Stimulated activated naive CD8-positive, alpha-beta T cell treated with anti-CD3 and anti-CD28 coated beads, Interleukin-15, Interleukin-2, amounts not matched to agents 100 ng/mL and 50 ng/mL, for 24 hours (primary cell): ENCODE data around the gene CHID1.

Experiments used
- H3K27ac Mint-ChIP-seq: one replicate; pipeline ENCODE4 v1.8.0; 2021; ENCODE audit warnings: mild to moderate bottlenecking, mixed read lengths
- H3K27me3 Mint-ChIP-seq: one replicate; pipeline ENCODE4 v1.8.0; 2021; ENCODE audit warnings: mixed read lengths
- H3K36me3 Mint-ChIP-seq: one replicate; pipeline ENCODE4 v1.8.0; 2021; ENCODE audit warnings: low read depth, mixed read lengths
- H3K4me1 Mint-ChIP-seq: one replicate; pipeline ENCODE4 v1.8.0; 2021; ENCODE audit warnings: low read depth, mixed read lengths
- H3K4me3 Mint-ChIP-seq: one replicate; pipeline ENCODE4 v1.8.0; 2021; ENCODE audit warnings: mild to moderate bottlenecking, mixed read lengths
- H3K9me3 Mint-ChIP-seq: one replicate; pipeline ENCODE4 v1.8.0; 2021; ENCODE audit warnings: mixed read lengths

CHID1 gene

DNA sequence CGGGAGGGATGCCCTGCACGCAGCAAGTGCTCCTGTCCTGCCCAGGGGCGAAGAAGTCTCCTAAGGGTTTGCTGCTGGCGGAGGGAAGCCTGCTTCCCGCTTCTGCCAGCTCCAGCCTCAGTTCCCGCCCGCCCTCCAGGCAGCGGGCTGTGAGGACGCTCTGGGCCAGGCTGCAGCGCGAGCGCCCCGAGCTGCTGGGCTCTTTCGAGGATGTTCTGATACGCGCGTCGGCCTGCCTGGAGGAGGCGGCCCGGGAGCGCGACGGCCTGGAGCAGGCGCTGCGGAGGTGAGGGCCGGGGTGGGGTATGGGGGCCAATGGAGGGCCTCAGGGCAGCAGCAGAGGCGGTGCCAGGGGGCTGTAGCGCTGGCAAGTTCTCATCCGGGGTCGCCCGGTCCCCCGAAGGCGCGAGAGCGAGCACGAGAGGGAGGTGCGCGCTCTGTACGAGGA lies 80.7 kb downstream of the CHID1 start:
- H3K4me1 Mint-ChIP-seq, result peaks cover 45% of the 10 kb centered on the region

DNA sequence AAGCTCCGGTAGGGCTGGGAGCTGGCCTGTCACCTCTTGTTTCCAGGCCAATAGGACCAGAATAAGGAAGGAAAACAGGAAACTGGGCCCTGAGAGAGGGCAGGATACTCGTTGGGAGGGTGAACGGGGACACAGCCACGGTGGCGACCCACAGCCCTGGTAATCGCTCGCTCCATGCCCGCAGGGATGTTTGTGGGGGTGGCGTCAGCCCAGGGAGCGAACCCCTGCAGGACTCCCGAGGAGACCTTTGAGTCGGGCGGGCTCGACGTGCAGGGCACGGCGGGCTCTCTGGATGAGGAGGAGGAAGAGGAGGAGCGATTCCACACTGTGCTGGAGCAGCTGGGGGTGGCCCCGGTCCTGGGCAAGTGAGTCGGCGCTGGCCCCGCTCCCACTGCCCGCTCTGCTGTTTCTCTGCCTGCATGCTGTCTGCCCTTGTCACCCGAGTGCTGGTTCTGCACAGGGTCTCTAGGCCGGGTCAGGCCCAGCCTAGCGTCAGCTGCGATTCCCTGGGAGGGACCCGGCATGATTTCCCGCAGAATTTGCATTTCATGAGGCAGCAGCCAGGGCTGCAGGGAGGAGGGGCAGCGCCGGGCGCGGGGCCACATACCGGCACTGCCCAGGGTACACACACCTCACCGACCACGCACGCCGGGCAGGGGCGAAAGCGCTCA lies 81.3 kb downstream of the CHID1 start:
- Mint-ChIP-seq H3K4me1 (peaks cover 39% of the 10 kb centered on the region), H3K9me3 (no peaks in the 10 kb centered on the region), H3K27me3 (peaks cover 31% of the 10 kb centered on the region), H3K36me3 (peaks cover 6% of the 10 kb centered on the region), H3K4me3 (peak overlapping the region; percentile 43), H3K27ac (no peak overlapping the region)

More for the DNA sequence above, 80.7 kb downstream of the CHID1 start:
- peaks cover 31% of the 10 kb centered on the region for H3K27me3 Mint-ChIP-seq
- H3K9me3 Mint-ChIP-seq, result no peaks in the 10 kb centered on the region
- H3K27ac Mint-ChIP-seq, result no peak overlapping the region
- H3K4me3 Mint-ChIP-seq, result peak overlapping the region; percentile 17
- H3K36me3 Mint-ChIP-seq, result peaks cover 4% of the 10 kb centered on the region

DNA sequence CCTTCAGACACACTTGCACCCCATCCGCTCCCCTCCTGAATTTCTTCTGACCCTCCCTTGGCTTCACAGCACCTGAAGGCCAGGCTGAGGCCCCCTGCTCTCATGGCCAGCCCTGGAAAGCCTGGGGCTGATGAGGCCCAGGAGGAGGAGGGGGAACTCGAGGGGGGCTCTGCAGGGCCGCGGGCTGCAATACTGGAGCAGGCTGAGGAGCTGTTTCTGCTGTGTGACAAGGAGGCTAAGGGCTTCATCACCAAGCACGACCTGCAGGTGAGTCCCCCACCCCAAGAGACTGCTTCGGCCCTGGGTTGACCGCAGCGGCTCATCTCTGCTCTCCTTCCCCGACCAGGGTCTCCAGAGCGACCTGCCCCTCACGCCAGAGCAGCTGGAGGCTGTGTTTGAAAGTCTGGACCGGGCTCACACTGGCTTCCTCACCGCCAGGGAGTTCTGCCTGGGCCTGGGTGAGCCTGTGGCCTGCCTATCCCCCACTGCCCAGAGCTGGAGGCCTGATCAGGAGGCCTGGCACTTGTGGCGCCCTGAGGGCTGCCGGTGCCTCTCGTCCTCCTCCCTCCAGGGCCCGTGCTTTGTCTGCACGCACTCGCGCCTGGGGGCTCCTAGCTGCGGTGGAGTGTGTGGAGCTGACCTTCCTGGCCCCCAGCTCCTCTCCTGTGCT lies 82.0 kb downstream of the CHID1 start:
- Mint-ChIP-seq H3K27ac (no peak overlapping the region), H3K4me1 (peaks cover 32% of the 10 kb centered on the region), H3K4me3 (peak overlapping the region; percentile 43), H3K36me3 (peaks cover 6% of the 10 kb centered on the region), H3K27me3 (peaks cover 31% of the 10 kb centered on the region), H3K9me3 (no peaks in the 10 kb centered on the region)

DNA sequence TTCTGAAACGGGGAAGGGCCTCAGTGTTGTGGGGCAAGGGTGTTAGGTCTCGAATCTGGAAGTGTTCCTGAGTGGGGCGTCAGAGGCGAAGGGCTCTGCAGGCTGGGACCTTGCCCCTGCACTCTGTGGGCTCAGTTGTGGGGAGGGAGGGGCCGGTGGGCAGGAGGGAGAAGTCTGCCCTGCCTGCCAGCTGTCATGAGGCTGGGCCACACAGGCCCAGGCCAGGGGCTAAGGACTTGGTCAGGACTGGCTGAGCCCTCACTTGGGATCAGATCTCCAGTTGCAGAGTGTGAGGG lies 82.8 kb downstream of the CHID1 start, which contains the start of gene CRACR2B:
Gene CRACR2B, plus strand, starts transcription at position 23 of the 296 bp plus-strand sequence. CDS start 689 bp downstream, outside the sequence.
- Mint-ChIP-seq H3K4me3 (peak within 1 kb of the TSS; percentile 64), H3K27ac (peak within 1 kb of the TSS; percentile 11), H3K36me3 (peaks cover 6% of the 10 kb centered on the region), H3K27me3 (peaks cover 31% of the 10 kb centered on the region), H3K9me3 (no peaks in the 10 kb centered on the region), H3K4me1 (peaks cover 30% of the 10 kb centered on the region)

DNA sequence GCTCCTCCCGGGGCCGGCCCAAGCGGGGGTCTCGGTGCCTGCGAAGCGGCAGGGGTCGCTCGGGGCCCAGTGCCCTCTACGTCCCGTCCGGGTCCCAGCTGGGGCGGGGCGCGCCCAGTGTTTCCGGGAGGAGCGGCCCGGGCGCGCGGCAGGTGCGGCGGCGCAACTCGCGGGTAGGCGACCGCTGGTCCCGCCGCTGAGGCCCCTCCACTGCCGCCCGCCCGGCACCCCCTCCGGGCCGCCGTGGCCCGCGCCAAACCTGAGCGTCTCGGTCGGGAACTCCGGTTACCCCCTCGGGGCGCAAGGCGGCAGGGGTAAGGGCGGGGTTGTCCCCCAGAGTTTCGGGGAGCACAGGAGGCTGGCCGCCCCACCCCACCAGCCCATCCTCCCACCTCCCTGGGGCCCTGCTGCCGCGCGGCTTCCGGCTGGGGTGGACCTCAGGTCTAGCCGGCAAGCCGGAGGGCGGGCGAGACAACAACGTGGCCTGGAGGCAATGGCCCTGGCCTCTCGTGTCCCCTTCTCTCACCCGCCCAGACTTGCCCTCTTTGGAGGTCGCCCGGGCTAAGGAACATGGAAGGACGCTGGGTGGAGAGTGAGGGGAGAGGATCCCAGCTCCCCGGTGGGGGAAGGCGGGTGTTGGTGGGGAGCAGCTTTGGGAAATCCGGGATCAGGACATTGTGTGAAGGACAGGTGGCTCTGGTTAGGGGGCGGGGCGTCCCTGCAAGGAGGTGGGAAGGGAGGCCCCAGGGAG lies 83.3 kb downstream of the CHID1 start:
- Mint-ChIP-seq H3K27ac (peak overlapping the region; percentile 11), H3K4me3 (peak overlapping the region; percentile 60), H3K4me1 (peaks cover 30% of the 10 kb centered on the region), H3K27me3 (peaks cover 31% of the 10 kb centered on the region), H3K36me3 (peaks cover 6% of the 10 kb centered on the region), H3K9me3 (no peaks in the 10 kb centered on the region)

DNA sequence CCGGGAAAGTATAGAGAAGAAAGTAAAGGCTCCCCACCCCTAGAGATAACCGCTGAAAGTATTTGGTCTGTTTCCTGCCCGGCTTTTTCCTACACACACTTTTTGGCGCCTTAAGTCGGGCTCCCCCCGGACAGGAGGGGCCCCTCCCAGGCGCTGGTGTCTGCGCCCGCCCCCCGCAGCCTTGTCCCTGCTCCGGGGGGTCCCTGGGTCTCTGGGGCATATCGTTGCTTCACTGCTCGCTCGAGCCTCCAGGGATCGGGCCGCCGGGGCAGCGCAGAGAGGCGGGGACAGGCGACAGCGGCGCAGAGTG lies 83.8 kb downstream of the CHID1 start:
- Mint-ChIP-seq H3K36me3 (peaks cover 6% of the 10 kb centered on the region), H3K4me1 (peaks cover 30% of the 10 kb centered on the region), H3K9me3 (no peaks in the 10 kb centered on the region), H3K4me3 (peak overlapping the region; percentile 64), H3K27ac (no peak overlapping the region), H3K27me3 (peaks cover 29% of the 10 kb centered on the region)

DNA sequence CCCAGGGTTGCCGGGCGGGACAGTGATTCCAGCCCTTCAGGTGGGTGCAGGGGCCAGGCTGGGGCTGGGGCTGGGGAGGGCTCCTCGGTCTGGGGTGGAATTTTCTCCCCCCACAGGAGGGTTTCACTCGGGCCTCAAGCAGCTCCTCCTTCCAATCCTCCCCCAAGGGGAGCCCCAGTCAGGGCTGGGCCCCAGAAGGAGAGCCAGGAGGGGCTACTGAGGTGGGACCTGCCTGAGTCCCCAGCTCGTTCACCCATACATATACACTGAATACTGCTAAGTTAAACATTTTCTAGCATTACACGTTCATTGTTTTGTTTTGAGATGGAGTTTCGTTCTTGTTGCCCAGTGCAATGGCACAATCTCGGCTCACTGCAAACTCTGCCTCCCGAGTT lies 84.4 kb downstream of the CHID1 start:
- H3K27me3 Mint-ChIP-seq, result peaks cover 25% of the 10 kb centered on the region
- no peak overlapping the region for H3K27ac Mint-ChIP-seq
- peaks cover 6% of the 10 kb centered on the region for H3K36me3 Mint-ChIP-seq
- H3K4me1 Mint-ChIP-seq, result peaks cover 29% of the 10 kb centered on the region
- H3K9me3 Mint-ChIP-seq, result no peaks in the 10 kb centered on the region
- H3K4me3 Mint-ChIP-seq, result peak overlapping the region; percentile 64

DNA sequence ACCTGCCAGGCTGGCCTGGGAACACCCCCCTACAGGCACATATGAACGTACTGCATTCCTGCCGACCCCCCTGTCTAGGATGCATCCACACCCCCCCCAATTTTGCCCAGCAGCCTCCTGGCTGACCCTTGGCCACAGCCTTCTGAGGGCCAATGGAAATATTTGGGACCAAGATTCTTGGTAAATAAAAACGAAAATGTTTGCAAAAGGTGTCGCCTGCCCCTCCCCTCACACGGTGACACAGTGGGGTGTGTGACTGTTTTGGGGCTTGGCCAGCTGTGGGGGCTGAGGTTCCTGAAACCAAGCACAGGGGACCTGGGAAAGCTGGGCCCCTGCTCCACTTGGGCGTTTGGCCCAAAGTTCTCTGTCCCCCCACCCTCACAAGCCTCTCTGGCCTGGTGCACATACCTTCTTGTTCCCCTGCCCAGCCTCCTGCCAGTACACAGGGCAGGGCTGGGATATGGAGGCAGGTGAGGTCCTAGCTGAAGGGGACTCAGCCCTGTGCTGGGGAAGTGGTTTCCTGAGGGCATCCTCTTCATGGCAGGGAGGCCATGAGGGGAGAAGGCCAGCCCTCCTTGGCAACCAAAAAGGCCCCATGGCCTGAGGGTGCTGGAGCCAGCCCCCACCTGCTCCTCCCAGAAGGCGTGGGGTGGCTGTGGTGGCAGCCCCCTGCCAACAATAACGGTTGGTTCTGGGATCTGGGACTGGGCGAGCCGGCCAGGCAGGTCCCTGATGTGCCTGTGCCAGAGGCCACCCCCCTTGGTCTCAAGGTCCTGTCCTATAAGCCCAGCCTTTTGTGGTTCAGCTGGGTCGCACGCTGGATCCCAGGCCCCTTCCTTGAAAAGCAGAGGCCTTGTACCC lies 85.0 kb downstream of the CHID1 start:
- no peaks in the 10 kb centered on the region for H3K9me3 Mint-ChIP-seq
- H3K36me3 Mint-ChIP-seq, result peaks cover 6% of the 10 kb centered on the region
- peaks cover 23% of the 10 kb centered on the region for H3K27me3 Mint-ChIP-seq
- H3K4me3 Mint-ChIP-seq, result no peak overlapping the region
- no peak overlapping the region for H3K27ac Mint-ChIP-seq
- peaks cover 32% of the 10 kb centered on the region for H3K4me1 Mint-ChIP-seq

DNA sequence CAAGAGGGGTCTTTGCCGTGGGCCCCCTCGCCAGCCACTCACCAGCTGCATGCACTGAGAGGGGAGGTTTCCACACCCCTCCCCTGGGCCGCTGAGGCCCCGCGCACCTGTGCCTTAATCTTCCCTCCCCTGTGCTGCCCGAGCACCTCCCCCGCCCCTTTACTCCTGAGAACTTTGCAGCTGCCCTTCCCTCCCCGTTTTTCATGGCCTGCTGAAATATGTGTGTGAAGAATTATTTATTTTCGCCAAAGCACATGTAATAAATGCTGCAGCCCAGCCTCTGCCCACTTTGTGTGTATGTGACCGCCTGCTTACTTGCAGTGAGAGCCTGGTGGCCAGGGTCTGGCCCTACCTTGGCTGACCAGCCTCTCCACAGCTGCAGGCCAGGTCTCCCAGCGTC lies 85.7 kb downstream of the CHID1 start:
- H3K4me1 Mint-ChIP-seq, result peaks cover 35% of the 10 kb centered on the region
- H3K4me3 Mint-ChIP-seq, result no peak overlapping the region
- H3K27ac Mint-ChIP-seq, result no peak overlapping the region
- peaks cover 23% of the 10 kb centered on the region for H3K27me3 Mint-ChIP-seq
- peaks cover 6% of the 10 kb centered on the region for H3K36me3 Mint-ChIP-seq
- no peaks in the 10 kb centered on the region for H3K9me3 Mint-ChIP-seq

DNA sequence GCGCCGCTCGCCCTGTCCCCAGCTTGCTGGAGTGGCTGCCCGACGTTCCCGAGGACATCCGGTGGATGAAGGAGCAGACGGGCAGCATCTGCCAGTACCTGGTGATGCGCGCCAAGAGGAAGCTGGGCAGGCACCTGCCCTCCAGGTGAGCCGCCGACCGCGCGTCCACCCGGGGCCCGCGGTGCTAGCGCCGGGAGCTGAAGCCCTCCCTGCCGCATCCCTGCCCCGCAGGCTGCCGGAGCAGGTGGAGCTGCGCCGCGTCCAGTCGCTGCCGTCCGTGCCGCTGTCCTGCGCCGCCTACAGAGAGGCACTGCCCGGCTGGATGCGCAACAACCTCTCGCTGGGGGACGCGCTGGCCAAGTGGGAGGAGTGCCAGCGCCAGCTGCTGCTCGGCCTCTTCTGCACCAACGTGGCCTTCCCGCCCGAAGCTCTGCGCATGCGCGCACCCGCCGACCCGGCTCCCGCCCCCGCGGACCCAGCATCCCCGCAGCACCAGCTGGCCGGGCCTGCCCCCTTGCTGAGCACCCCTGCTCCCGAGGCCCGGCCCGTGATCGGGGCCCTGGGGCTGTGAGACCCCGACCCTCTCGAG lies 86.2 kb downstream of the CHID1 start:
- Mint-ChIP-seq H3K4me1 (peaks cover 31% of the 10 kb centered on the region), H3K4me3 (no peak overlapping the region), H3K27ac (no peak overlapping the region), H3K36me3 (peaks cover 6% of the 10 kb centered on the region), H3K9me3 (no peaks in the 10 kb centered on the region), H3K27me3 (peaks cover 20% of the 10 kb centered on the region)

DNA sequence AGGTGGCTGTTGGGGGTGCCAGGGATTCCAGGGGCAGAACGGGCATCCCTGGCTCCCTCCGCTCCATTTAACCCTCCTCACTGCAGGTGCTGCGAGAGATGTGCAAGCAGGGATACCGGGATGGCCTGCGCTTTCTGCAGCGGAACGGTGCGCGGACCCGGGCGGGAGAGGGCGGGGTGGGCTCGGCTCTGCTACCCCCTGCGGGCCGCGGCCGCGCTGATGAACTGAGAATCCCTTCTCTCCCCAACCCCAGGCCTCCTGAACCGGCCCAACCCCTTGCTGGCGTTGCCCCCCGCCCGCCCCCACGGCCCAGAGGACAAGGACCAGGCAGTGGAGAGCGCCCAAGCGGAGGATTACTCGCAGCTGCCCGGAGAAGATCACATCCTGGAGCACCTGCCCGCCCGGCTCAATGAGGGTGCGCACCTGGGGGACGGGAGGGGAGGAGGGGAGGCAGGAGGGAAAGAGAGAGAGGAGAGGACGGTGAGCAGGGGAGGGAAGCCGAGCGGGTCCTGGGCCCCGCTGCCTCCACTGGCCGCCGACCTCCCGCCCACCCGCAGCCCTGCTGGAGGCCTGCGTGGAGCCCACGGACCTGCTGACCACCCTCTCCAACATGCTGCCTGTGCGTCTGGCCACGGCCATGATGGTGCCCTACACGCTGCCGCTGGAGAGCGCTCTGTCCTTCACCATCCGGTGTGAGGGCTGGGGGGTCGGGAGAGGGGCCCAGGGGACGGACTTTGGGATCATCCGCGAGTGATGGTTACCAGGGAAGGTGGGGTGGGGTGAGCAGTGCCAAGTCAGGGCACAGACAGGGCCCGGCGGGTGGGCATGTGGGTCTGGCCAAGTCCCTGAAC lies 86.9 kb downstream of the CHID1 start:
- Mint-ChIP-seq H3K4me3 (no peak overlapping the region), H3K27me3 (peaks cover 12% of the 10 kb centered on the region), H3K9me3 (no peaks in the 10 kb centered on the region), H3K36me3 (peaks cover 6% of the 10 kb centered on the region), H3K27ac (no peak overlapping the region), H3K4me1 (peaks cover 26% of the 10 kb centered on the region)

DNA sequence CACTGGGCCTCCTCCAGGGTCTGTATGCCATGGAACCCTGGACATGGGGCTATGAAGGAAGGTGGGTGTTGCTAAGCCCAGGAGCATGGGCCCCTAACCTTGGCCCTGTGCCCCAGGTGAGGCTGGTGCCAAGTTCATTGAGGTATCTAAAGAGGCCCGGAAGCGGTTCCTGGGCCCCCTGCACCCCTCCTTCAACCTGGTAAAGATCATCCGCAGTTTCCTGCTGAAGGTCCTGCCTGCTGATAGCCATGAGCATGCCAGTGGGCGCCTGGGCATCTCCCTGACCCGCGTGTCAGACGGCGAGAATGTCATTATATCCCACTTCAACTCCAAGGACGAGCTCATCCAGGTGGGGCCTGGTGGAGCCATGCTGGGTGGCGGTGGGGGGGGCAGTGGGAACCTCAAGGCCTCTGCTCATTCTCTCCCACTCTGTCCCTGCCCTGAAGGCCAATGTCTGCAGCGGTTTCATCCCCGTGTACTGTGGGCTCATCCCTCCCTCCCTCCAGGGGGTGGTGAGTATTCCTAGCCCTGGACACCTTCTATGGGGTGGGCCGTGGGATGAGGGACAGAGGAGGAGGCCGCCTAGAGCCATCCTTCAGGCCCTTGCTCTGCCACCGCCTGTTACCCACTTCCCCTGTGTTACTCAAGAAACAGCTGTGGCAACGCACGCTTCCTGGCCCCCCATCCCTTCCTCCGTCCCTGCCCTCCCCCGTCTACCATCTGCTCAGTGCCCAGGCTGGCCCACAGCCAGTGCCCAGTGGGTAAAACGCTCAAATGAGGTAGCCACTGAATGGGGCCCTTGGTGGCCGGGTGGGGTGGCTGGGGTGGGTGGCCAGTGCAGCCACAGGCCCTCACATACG lies 88.9 kb downstream of the CHID1 start:
- Mint-ChIP-seq H3K4me3 (no peak overlapping the region), H3K27me3 (no peaks in the 10 kb centered on the region)

More for the DNA sequence above, 88.9 kb downstream of the CHID1 start:
- Mint-ChIP-seq H3K27ac (no peak overlapping the region), H3K36me3 (peaks cover 6% of the 10 kb centered on the region), H3K9me3 (no peaks in the 10 kb centered on the region), H3K4me1 (peaks cover 17% of the 10 kb centered on the region)
